GM23248 (cell line): ENCODE measurements around the gene TMC5. TPM values are rescaled to one million over a fixed set of nuclear protein-coding genes. Genes with fewer than 3 reads are reported as not detected.

Experiments used
- DNase-seq: peaks from one replicate; pipeline ENCODE4 v3.0.0-alpha.2; 2015
- H2AFZ ChIP-seq: fragments of 200-600 bp; sonication (generic); 2 replicates; pipeline ENCODE4 v1.6.1; 2016; ENCODE audit warnings: antibody characterized with exemption
- H3F3A ChIP-seq: fragments of 200-600 bp; sonication (generic); 2 replicates; pipeline ENCODE4 v1.6.1; 2016; ENCODE audit warnings: mild to moderate bottlenecking, antibody characterized with exemption, mixed run types; ENCODE audit not compliant: insufficient read depth
- H3K27ac ChIP-seq: fragments of 200-600 bp; sonication (generic); 2 replicates; pipeline ENCODE4 v1.5.1; 2016; ENCODE audit warnings: mild to moderate bottlenecking
- H3K27me3 ChIP-seq: fragments of 200-600 bp; sonication (generic); replicated peaks from 2 replicates; pipeline ENCODE4 v1.6.1; 2016; ENCODE audit warnings: mild to moderate bottlenecking; ENCODE audit not compliant: insufficient read depth
- H3K36me3 ChIP-seq: fragments of 200-600 bp; sonication (generic); 2 replicates; pipeline ENCODE4 v1.6.1; 2016; ENCODE audit warnings: low read depth, mild to moderate bottlenecking
- H3K4me1 ChIP-seq: fragments of 200-600 bp; sonication (generic); 2 replicates; pipeline ENCODE4 v1.6.1; 2016; ENCODE audit warnings: mild to moderate bottlenecking; ENCODE audit not compliant: insufficient read depth
- H3K4me2 ChIP-seq: fragments of 200-600 bp; sonication (generic); one replicate; pipeline ENCODE4 v1.6.1; 2016; ENCODE audit warnings: mild to moderate bottlenecking; ENCODE audit not compliant: unreplicated experiment
- H3K4me3 ChIP-seq: fragments of 200-600 bp; sonication (generic); 2 replicates; pipeline ENCODE4 v1.5.1; 2016; ENCODE audit warnings: mild to moderate bottlenecking
- H3K79me2 ChIP-seq: fragments of 200-600 bp; sonication (generic); 2 replicates; pipeline ENCODE4 v1.6.1; 2016; ENCODE audit warnings: mild to moderate bottlenecking; ENCODE audit not compliant: insufficient read depth
- H3K9ac ChIP-seq: fragments of 200-600 bp; sonication (generic); 2 replicates; pipeline ENCODE4 v1.6.1; 2016; ENCODE audit warnings: mild to moderate bottlenecking
- H3K9me2 ChIP-seq: fragments of 200-600 bp; sonication (generic); 2 replicates; pipeline ENCODE4 v1.6.1; 2016; ENCODE audit warnings: mixed run types, mild to moderate bottlenecking, moderate library complexity; ENCODE audit not compliant: insufficient read depth
- H3K9me3 ChIP-seq: fragments of 200-600 bp; sonication (generic); one replicate; pipeline ENCODE4 v1.6.1; 2017; ENCODE audit warnings: low read depth
- H4K20me1 ChIP-seq: fragments of 200-600 bp; sonication (generic); 2 replicates; pipeline ENCODE4 v1.6.0; 2016; ENCODE audit not compliant: insufficient read depth
- EZH2 ChIP-seq: fragments of 200-600 bp; sonication (generic); IDR thresholded peaks from 2 replicates; pipeline ENCODE4 v1.6.1; 2018; ENCODE audit warnings: antibody characterized with exemption, mild to moderate bottlenecking; ENCODE audit not compliant: insufficient read depth, poor library complexity, severe bottlenecking
- EZH2phosphoT487 ChIP-seq: fragments of 200-600 bp; sonication (generic); IDR thresholded peaks from 2 replicates; pipeline ENCODE4 v1.6.1; 2018; ENCODE audit warnings: antibody characterized with exemption, moderate library complexity, mild to moderate bottlenecking, low read depth; ENCODE audit not compliant: insufficient read depth
- WGBS, 2 experiments: methylation state at CpG; one replicate each; pipeline ENCODE4 v1.1.6; 2015 to 2017; ENCODE audit warnings: low lambda C conversion rate in 2 of 2, low coverage in 1 of 2; ENCODE audit errors: missing lambda C conversion rate in 2 of 2; 5-methylcytosine and 5-hydroxymethylcytosine counted together
- in situ Hi-C: fragments of 300-500 bp; cut with MboI; formaldehyde crosslinking; loops from 2 replicates; pipeline ENCODE4 v1.15.0; 2020
- polyA plus RNA-seq: library from polyadenylated mRNA; unstranded; fragments of >200 nt; fragmentation: Nextera tagmentation; extraction: Ambion mirVana; gene quantifications from 2 replicates; pipeline ENCODE4 v1.2.1, GENCODE V29; 2016
- total RNA-seq: library from RNA; depleted of rRNA; stranded (reverse); fragments of >200 nt; shearing (Covaris generic); gene quantifications from 2 replicates; pipeline ENCODE4 v1.2.3, GENCODE V29; 2014

TMC5 gene
- total and polyA plus RNA-seq, 2 experiments from 2014 or later: not detected

DNA sequence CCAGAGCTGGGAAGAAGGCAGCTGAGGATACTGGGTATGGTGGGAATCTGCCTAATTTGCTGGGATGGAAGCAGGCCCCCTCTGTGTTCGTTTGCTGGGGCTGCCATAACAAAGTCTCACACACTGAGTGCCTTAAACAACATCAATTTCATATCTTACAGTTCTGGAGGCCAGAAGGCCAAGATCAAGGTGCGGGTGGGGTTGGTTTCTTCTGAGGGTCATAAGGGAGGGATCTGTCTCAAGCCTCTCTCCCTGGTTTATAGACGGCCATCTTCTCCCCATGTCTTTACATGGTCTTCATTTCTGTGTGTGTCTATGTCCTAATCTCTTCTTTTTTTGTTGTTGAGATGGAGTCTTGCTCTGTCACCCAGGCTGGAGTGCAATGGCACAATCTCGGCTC, 68.4 kb downstream of the TMC5 start:
- DNase-seq: no peak
- no peaks in the 10 kb centered on the region for H3F3A ChIP-seq
- H3K4me3 ChIP-seq: no peak overlapping the region
- H4K20me1 ChIP-seq: no peaks in the 10 kb centered on the region
- H2AFZ ChIP-seq: no peak overlapping the region
- H3K27ac ChIP-seq: no peak overlapping the region
- no peak overlapping the region for H3K9ac ChIP-seq
- TF ChIP-seq EZH2 (no peak), EZH2phosphoT487 (no peak)
- H3K79me2 ChIP-seq: no peaks in the 10 kb centered on the region
- no peaks in the 10 kb centered on the region for H3K27me3 ChIP-seq
- H3K36me3 ChIP-seq: no peaks in the 10 kb centered on the region
- H3K9me3 ChIP-seq: no peaks in the 10 kb centered on the region
- no peaks in the 10 kb centered on the region for H3K4me1 ChIP-seq
- H3K4me2 ChIP-seq: no peak overlapping the region
- WGBS, 2 experiments: 60 to 62% methylated on average over 4 of the region's 4 CpGs
- H3K9me2 ChIP-seq: no peaks in the 10 kb centered on the region
- in situ Hi-C loops: no loop called here

DNA sequence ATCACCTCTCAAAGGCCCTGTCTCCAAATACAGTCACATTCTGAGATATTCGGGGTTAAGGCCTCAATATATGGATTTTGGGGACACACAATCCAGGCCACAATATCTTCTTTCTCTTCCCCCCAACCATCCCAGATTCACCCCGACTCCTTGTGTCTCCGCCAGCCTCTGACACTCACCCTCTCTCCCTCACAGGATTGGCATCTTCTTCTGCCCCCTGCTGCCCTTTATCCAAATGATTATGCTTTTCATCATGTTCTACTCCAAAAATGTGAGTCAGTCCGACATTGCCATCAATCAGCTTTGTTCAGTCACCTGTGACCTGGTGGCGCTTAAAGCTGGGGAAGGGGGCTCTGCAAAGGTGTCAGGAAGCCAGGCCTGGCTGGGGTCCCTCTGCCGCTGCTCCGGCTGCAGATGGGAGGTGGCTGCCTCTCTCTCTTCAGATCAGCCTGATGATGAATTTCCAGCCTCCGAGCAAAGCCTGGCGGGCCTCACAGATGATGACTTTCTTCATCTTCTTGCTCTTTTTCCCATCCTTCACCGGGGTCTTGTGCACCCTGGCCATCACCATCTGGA, 69.2 kb downstream of the TMC5 start:
- no peak for DNase-seq
- no peak overlapping the region for H2AFZ ChIP-seq
- H3K9ac ChIP-seq: no peak overlapping the region
- H3K4me2 ChIP-seq: no peak overlapping the region
- no peaks in the 10 kb centered on the region for H4K20me1 ChIP-seq
- H3K36me3 ChIP-seq: no peaks in the 10 kb centered on the region
- no peak overlapping the region for H3K4me3 ChIP-seq
- WGBS, 2 experiments: 68 to 71% methylated on average over 10 of the region's 10 CpGs
- H3K27ac ChIP-seq: no peak overlapping the region
- H3K4me1 ChIP-seq: no peaks in the 10 kb centered on the region
- no peaks in the 10 kb centered on the region for H3K27me3 ChIP-seq
- TF ChIP-seq EZH2 (no peak), EZH2phosphoT487 (no peak)
- no peaks in the 10 kb centered on the region for H3K9me2 ChIP-seq
- H3K9me3 ChIP-seq: no peaks in the 10 kb centered on the region
- in situ Hi-C loops: no loop called here
- H3F3A ChIP-seq: no peaks in the 10 kb centered on the region
- no peaks in the 10 kb centered on the region for H3K79me2 ChIP-seq

- 7% methylated on average over 3 to 4 of the region's 4 CpGs for WGBS, 2 experiments
- no peak for DNase-seq
- no peak overlapping the region for H3K4me2 ChIP-seq
- no peaks in the 10 kb centered on the region for H3K4me1 ChIP-seq
- H3K4me3 ChIP-seq: no peak overlapping the region
- in situ Hi-C loops: no loop called here
- no peaks in the 10 kb centered on the region for H3K79me2 ChIP-seq
- no peaks in the 10 kb centered on the region for H3F3A ChIP-seq
- no peaks in the 10 kb centered on the region for H4K20me1 ChIP-seq
- H3K27me3 ChIP-seq: no peaks in the 10 kb centered on the region
- H3K9me2 ChIP-seq: no peaks in the 10 kb centered on the region
- H3K36me3 ChIP-seq: no peaks in the 10 kb centered on the region
- H3K27ac ChIP-seq: no peak overlapping the region
- H3K9ac ChIP-seq: no peak overlapping the region
- no peak overlapping the region for H2AFZ ChIP-seq
- TF ChIP-seq EZH2phosphoT487 (no peak), EZH2 (no peak)
- no peaks in the 10 kb centered on the region for H3K9me3 ChIP-seq
Observed at GRCh38 chr16:19488213-19488640, 70.5 kb downstream of the TMC5 start.

DNA sequence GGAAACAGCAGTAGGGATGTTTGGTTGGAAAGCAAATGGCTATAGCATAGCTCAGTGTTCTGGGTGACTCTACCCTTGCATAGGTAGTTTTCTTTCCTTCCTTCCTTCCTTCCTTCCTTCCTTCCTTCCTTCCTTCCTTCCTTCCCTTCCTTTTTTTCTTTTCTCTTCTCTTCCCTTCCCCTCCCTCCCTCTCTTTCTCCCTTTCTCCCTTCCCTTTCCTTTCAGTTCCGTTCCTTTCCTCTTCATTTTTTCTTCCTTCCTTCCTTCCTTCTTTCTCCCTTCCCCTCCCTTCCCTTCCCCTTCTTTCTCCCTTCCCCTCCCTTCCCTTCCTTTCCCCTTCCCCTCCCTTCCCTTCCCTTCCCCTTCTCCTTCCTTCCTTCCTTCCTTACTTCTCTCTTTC, 72.9 kb downstream of the TMC5 start:
- Histone ChIP-seq H3K79me2 (no peaks in the 10 kb centered on the region), H3K4me1 (no peaks in the 10 kb centered on the region), H3K4me3 (no peak overlapping the region), H3K9me3 (no peaks in the 10 kb centered on the region), H3K9ac (no peak overlapping the region), H3K36me3 (no peaks in the 10 kb centered on the region), H3K27ac (no peak overlapping the region), H4K20me1 (no peaks in the 10 kb centered on the region), H3F3A (no peaks in the 10 kb centered on the region), H3K4me2 (no peak overlapping the region), H3K9me2 (no peaks in the 10 kb centered on the region), H3K27me3 (no peaks in the 10 kb centered on the region), H2AFZ (no peak overlapping the region)
- WGBS, 2 experiments: 42 to 61% methylated on average over 1 of the region's 1 CpG
- TF ChIP-seq EZH2phosphoT487: no peak
- TF ChIP-seq EZH2: no peak
- in situ Hi-C loops: no loop called here
- DNase-seq: no peak

DNA sequence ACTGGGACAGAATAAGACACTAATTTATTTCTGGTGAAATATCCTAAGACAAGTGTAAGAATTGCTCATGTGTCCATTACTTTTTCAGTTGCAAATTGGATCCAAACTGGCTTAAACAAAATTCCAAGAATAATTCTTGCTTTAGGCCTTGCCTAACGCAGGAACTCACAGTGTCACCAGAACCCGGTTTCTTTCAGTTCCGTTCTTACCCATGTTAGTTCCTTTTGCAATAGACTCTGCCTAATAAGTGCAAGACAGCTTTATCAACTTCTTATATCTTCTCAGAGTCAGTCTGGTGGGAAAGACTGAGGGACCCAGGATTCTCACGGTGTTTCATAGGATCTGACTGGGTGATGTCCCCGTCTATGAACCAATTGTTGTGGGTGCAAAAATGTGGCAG, 79.5 kb downstream of the TMC5 start:
- Histone ChIP-seq H3K4me2 (no peak overlapping the region), H3K79me2 (no peaks in the 10 kb centered on the region), H3F3A (no peaks in the 10 kb centered on the region), H2AFZ (no peak overlapping the region), H4K20me1 (no peaks in the 10 kb centered on the region), H3K9ac (no peak overlapping the region), H3K27ac (no peak overlapping the region), H3K9me2 (no peaks in the 10 kb centered on the region), H3K4me1 (no peaks in the 10 kb centered on the region), H3K36me3 (0 out of 2 replicates have a peak, but pooled peaks cover 5% of the 10 kb centered on the region), H3K4me3 (no peak overlapping the region), H3K27me3 (no peaks in the 10 kb centered on the region), H3K9me3 (no peaks in the 10 kb centered on the region)
- DNase-seq: no peak
- TF ChIP-seq EZH2: no peak
- TF ChIP-seq EZH2phosphoT487: no peak
- 79 to 80% methylated on average over 5 of the region's 5 CpGs for WGBS, 2 experiments
- in situ Hi-C loops: no loop called here
